Measurements from ENCODE around the gene NFYB. TPM values are rescaled to one million over a fixed set of nuclear protein-coding genes. Genes with fewer than 3 reads are reported as not detected.
"Not testable (repeated sequence)": the region's sequence is repeated elsewhere in the genome, so short reads cannot be mapped to it uniquely, and the experiment has no call there.

NFYB gene
- total RNA-seq, result 10 to 100 TPM; 24.8 to 28.5 TPM

DNA sequence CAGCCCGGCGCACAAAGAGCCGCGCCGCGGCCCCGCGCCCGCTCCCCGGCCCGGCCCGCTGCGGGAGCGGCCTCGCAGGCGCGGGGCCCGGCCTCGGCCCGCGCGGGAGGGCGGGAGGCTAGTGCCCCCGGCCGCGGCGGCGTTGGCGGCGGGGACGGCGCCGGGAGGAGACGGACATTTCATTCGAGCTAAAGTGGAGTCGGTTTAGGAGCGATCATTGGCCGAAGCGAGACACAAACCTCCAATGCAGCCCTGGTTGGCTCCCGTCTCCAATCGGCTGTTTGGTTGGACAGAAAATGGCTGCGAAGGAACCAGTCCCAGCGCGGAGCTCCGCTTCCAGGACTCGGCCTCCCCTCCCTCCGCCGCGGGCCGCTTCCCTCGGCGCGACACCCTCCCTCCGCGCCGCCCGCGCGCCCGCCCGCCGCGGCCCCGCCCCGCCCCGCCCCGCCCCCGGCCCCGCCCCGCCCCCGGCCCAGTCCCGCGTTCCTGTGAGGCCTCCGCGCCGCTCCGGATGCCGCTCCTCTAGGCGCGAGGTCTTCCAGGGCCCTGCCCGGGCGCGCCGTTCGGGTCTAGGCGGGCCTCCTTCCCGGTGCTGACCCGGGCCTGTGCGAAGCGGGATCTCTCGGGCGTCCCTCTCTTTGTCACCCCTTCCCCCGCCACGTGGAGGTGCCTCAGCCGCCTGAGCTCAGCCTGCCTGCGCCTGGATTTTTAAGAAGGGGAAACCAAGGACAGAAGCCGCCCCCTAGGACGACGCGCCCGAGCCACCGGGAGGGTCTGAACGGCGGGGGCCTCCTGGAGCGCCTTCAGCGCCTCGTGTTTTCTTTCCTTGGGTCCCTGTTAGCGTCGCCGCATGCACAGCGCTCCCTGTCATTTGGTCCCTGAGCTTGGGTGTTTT lies at the start of gene NFYB:
Gene NFYB, minus strand, starts transcription at position 309 of the 895 bp plus-strand sequence. CDS start 2,757 bp downstream, outside the sequence.
- H3K27me3 Mint-ChIP-seq, result peaks cover 18% of the 10 kb centered on the region
- peak; percentile 94 for DNase-seq
- peak; percentile 98 for ATAC-seq (ENCODE audit: low read depth)

DNA sequence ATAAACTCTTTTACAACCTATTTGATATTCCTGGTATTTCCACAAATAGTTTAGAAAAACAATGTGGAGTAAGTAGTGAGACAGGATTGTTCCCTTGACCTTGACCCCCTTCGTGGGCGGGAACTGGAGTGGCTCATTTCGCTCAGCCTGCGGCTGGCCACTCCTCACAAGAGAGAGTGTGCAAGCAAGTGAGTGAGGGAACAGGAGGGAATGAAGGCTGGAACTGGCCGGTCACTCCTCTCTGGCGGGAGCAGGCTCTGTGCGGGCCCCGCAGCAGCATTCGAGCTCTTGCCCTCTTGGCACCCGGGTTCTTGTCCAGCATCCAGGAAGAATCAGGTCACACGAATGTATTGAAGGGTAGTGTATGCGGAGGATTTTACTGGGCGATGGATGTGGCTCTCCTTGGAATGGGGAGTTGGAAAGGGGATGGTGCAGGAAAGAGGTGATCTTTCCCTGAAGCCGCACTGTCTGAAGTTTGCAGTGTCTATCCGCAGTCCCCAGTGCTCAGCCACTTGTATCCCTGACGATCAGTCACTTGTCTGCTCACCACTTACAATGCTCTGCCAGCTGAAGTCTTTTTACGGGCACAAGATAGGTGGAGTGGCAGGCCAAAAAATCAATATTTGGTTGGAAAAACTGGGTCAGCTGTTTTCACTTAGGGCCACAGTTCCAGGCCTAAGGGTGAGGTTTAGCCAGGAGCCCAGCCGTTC lies 49.6 kb upstream of the NFYB start:
- peaks cover 2% of the 10 kb centered on the region for H3K4me1 Mint-ChIP-seq
- H3K4me3 Mint-ChIP-seq, result no peak overlapping the region
- ATAC-seq (ENCODE audit: low read depth), result no peak
- peaks cover 7% of the 10 kb centered on the region for H3K9me3 Mint-ChIP-seq
- POLR2A ChIA-PET, result interaction anchor here (0.7 kb wide), 1 partner anchor 766 kb away, joined by 3 read pairs; no protein-coding TSS in a partner anchor
- no peaks in the 10 kb centered on the region for H3K27me3 Mint-ChIP-seq
- H3K36me3 Mint-ChIP-seq, result peaks cover 2% of the 10 kb centered on the region
- DNase-seq, result no peak
- no peak overlapping the region for H3K27ac Mint-ChIP-seq

More for the DNA sequence above, at the start of gene NFYB:
- H3K4me3 Mint-ChIP-seq, result peak within 1 kb of the TSS; percentile 89
- no peaks in the 10 kb centered on the region for H3K9me3 Mint-ChIP-seq
- peaks cover 14% of the 10 kb centered on the region for H3K4me1 Mint-ChIP-seq
- no peaks in the 10 kb centered on the region for H3K36me3 Mint-ChIP-seq
- peak within 1 kb of the TSS; percentile 88 for H3K27ac Mint-ChIP-seq
- POLR2A ChIA-PET, result interaction anchor here (0.6 to 3.6 kb wide), 23 partner anchors 9 to 971 kb away, joined by 3 to 28 read pairs (median 4); partner anchors contain the start of genes HCFC2, HSP90B1 and TDG

DNA sequence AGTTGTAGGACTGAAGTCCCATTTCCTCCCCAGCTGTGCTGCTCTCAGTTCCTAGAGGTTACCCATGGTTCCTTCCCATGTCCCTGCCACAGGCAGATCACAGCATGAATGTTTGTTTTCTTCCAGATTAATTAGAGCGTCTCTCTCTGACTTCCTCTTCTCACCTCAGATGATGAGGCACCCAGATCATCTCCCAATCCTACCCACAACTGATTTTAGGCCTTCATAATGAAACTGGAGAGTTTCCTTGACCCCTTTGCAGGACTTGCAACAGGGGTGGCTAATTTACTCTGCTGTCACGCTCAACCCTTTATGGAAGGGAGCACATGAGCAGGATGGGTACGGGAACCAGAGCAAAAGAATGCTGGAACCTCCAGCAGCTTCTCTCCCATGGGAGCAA lies 45.4 kb upstream of the NFYB start:
- Mint-ChIP-seq H3K27ac (no peak overlapping the region), H3K36me3 (peaks cover 2% of the 10 kb centered on the region), H3K27me3 (peaks cover 8% of the 10 kb centered on the region), H3K9me3 (peaks cover 7% of the 10 kb centered on the region), H3K4me1 (peaks cover 4% of the 10 kb centered on the region), H3K4me3 (no peak overlapping the region)
- no peak for DNase-seq
- no peak for ATAC-seq (ENCODE audit: low read depth)
- POLR2A ChIA-PET, result no interaction called here

DNA sequence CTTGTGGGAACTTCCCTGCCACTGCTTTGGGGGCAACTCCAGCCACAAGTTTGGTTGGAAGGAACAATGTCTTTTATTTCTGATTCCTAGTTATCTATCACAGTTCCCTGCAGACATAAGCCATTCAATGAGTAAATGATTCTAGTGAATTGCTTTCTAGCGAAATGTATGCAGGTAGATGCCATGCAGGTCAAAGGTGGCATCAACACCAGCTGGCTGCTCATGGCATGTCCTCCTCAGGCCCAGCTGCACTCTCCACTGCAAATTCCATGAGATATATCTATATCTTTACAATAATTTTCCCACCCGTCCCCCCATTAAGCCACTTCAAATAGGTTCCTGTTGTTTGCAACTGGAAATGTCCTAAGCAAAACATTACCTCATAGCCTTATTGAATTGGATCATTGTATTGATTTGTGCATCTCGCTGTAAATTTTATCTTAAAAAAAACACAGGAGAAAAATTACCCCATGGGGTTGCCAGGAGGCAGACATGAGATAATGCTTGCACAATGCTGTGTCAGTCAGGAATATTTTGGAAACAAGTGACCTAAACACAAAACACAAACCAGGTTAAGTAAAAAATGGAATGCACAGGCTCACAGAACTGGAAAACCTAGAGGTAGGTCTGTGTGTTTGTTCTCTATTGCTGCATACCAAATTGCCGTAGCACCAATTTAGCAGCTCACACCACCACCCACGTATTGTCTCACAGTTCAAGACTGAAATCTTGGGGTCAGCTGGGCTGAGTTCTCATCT lies 44.8 kb upstream of the NFYB start:
- Mint-ChIP-seq H3K4me3 (no peak overlapping the region), H3K9me3 (peaks cover 7% of the 10 kb centered on the region), H3K4me1 (peaks cover 9% of the 10 kb centered on the region), H3K27ac (no peak overlapping the region), H3K36me3 (peaks cover 2% of the 10 kb centered on the region), H3K27me3 (peaks cover 8% of the 10 kb centered on the region)
- no peak for DNase-seq
- POLR2A ChIA-PET, result no interaction called here
- ATAC-seq (ENCODE audit: low read depth), result no peak

DNA sequence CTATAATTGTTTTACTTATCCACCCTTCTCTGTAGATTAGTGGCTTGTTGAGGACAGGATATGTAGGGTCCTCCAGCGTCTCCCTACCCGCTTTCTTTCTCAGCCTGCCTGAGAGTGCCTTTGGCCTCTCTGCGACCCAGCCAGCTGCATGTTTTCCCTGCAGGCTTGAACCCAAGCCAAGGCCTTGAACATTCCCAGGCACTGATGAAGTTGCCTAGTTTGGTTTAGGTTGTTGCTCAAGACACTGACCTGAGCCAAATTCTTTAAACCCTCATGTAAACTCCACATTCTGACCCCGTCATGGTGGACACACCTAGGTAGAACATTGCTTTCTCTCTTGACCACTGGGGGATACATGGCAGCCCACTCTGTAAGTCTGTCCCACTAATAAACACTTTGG lies 44.1 kb upstream of the NFYB start:
- Mint-ChIP-seq H3K36me3 (peaks cover 2% of the 10 kb centered on the region), H3K27me3 (peaks cover 8% of the 10 kb centered on the region), H3K27ac (peak overlapping the region; percentile 9), H3K4me3 (no peak overlapping the region), H3K4me1 (peaks cover 16% of the 10 kb centered on the region), H3K9me3 (peaks cover 7% of the 10 kb centered on the region)
- POLR2A ChIA-PET, result interaction anchor here (0.7 kb wide), 1 partner anchor 247 kb away, joined by 3 read pairs; no protein-coding TSS in a partner anchor
- ATAC-seq (ENCODE audit: low read depth), result no peak
- DNase-seq, result no peak

DNA sequence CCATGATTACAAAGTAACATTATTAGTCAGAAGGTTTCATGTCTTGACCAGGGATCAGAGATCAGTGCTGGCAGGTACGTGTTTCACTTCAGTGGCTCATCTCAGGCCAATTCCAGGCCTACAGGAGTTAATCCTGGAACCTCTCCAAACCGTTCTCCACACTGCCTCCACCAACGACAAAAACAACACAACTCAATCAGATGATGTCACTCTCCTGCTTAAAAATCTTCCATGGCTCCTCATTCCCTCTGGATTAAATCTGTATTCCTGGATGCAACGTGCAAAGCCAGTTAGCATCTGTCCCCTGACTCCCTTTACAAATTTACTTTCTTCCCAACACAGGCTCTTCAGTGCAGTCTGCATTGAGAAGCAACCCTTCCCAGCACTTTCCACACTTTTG lies 43.3 kb upstream of the NFYB start:
- peaks cover 8% of the 10 kb centered on the region for H3K27me3 Mint-ChIP-seq
- DNase-seq, result no peak
- no peak overlapping the region for H3K4me3 Mint-ChIP-seq
- no peak for ATAC-seq (ENCODE audit: low read depth)
- peaks cover 20% of the 10 kb centered on the region for H3K4me1 Mint-ChIP-seq
- no peak overlapping the region for H3K27ac Mint-ChIP-seq
- POLR2A ChIA-PET, result no interaction called here
- H3K36me3 Mint-ChIP-seq, result peaks cover 2% of the 10 kb centered on the region
- H3K9me3 Mint-ChIP-seq, result peaks cover 7% of the 10 kb centered on the region

DNA sequence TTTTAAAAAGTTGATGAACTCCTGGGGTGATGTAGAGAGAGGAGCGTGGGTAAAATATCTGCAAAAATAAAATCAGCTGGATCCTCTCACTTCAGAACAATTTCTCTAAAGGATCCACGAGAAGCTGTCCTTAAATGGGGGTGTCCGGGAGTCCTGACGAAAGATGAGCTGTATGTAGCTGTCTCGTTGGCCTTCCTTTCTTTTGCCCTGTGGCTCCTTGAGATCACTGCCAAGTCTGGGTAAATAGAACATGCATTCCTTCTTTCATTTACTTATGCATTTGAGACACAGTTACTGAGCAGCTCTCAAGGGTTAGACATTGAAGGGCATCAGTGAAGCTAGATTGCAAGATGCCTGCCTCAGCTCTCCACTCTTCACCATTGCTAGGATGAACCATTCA lies 42.4 kb upstream of the NFYB start:
- ATAC-seq (ENCODE audit: low read depth), result no peak
- Mint-ChIP-seq H3K4me3 (no peak overlapping the region), H3K4me1 (peaks cover 21% of the 10 kb centered on the region), H3K9me3 (peaks cover 6% of the 10 kb centered on the region), H3K27ac (no peak overlapping the region), H3K36me3 (peaks cover 1% of the 10 kb centered on the region), H3K27me3 (peaks cover 8% of the 10 kb centered on the region)
- POLR2A ChIA-PET, result no interaction called here
- no peak for DNase-seq

DNA sequence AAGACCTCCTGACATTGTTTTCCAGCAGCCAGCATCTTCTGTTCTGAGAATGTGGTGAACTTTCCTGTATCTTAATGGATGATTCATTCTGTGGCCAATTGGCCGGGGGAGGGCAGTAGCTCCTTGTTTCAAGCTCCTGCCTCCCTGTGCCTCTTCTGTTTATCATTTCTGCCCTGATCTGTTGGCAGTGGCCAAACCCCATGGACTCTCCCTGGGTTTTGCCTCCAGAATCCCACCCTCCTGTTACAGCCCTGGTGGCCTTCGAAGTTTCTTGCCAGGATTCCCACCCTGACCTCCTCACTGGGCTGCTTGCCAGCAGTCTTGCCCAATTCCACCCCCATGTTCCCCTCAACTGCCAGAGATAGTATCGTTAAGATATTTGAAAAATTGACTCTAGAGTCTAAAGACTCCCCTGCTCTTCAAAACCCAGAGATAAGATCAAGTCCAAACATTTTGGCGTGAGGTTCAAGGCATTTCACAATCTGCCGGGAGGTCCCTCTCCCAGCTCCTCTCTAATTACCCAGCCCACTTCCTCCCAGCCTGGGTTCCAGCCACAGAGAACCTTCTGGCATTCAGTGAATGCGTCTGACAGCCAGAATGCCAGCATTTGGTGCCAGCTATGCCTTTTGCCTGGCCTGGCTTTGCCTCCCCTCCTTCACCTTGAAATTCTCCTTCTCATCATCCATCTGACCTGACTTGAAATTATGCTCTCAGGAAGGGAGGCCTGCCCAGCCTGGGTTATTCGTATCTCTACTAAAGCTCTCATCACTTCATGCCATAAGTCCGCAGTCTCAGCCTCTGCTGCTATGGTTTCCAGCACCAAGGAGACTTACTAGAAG lies 39.9 kb upstream of the NFYB start:
- ATAC-seq (ENCODE audit: low read depth) (peak; percentile 67), DNase-seq (no peak)
- Mint-ChIP-seq H3K4me1 (peaks cover 21% of the 10 kb centered on the region), H3K4me3 (peak overlapping the region; percentile 1), H3K36me3 (no peaks in the 10 kb centered on the region), H3K27ac (no peak overlapping the region), H3K27me3 (peaks cover 8% of the 10 kb centered on the region), H3K9me3 (no peaks in the 10 kb centered on the region)
- POLR2A ChIA-PET, result no interaction called here

DNA sequence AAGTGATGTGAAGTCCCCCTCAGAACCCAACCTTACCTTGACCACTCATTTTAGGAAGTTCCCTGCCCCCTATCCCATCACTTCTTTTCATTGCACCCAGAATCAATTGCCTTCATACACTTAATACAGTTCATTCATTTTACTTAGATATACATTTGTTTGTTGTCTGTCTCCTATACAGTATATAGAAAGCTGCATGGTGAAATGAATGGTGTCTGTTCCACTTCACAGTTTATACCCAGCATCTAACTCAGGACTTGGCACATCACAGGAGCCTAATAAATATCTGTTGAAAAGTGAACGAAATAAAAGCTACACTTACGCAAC lies 39.3 kb upstream of the NFYB start:
- Mint-ChIP-seq H3K9me3 (no peaks in the 10 kb centered on the region), H3K4me1 (peaks cover 21% of the 10 kb centered on the region), H3K36me3 (no peaks in the 10 kb centered on the region), H3K4me3 (peak overlapping the region; percentile 1), H3K27me3 (peaks cover 7% of the 10 kb centered on the region), H3K27ac (no peak overlapping the region)
- POLR2A ChIA-PET, result interaction anchor here (0.6 kb wide), 1 partner anchor 109 kb away, joined by 3 read pairs; no protein-coding TSS in a partner anchor
- DNase-seq, result no peak
- ATAC-seq (ENCODE audit: low read depth), result no peak

DNA sequence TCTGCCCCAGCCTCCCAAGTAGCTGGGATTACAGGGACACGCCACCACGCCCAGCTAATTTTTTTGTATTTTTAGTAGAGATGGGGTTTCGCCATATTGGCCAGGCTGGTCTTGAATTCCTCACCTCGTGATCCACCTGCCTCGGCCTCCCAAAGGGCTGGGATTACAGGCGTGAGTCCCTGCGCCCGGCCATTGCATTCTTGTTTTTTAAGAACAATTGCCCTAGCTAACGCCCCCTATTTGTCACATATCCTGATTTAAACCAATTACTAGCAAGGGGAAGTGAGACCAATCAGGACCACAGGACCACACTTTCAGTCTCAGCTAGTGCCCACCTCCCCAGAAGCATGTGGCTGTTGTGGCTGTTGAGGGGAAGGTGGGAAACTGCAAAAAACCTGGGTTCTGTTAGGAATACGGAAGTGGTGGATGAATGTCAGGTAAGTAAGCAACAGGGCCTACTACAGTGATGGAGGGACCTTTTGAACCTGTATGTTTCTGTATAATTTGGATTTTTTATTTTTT lies 37.8 kb upstream of the NFYB start:
- POLR2A ChIA-PET, result no interaction called here
- no peak overlapping the region for H3K27ac Mint-ChIP-seq
- H3K4me1 Mint-ChIP-seq, result peaks cover 21% of the 10 kb centered on the region
- ATAC-seq (ENCODE audit: low read depth) (no peak), DNase-seq (no peak)
- peaks cover 4% of the 10 kb centered on the region for H3K27me3 Mint-ChIP-seq
- H3K9me3 Mint-ChIP-seq, result no peaks in the 10 kb centered on the region
- no peaks in the 10 kb centered on the region for H3K36me3 Mint-ChIP-seq
- H3K4me3 Mint-ChIP-seq, result no peak overlapping the region

DNA sequence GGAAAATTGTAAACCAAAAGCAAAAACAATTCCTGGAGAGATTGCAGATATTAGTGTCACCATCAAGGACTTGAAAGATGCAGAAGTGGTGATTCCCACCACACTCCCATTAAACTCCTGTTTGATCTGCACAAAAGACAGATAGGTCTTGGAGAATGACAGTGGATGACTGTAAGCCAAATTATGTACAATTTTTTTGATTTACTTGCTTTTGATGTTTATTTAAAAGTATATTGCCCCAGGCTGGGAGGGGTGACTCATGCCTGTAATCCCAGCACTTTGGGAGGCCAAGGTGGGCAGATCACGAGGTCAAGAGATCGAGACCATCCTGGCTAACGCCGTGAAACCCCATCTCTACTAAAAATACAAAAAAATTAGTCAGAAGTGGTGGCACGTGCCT lies 35.8 kb upstream of the NFYB start:
- H3K27ac Mint-ChIP-seq; H3K27me3 Mint-ChIP-seq; H3K9me3 Mint-ChIP-seq; H3K36me3 Mint-ChIP-seq; ATAC-seq (ENCODE audit: low read depth); DNase-seq; POLR2A ChIA-PET; H3K4me3 Mint-ChIP-seq: not testable (repeated sequence)
- peaks cover 21% of the 10 kb centered on the region for H3K4me1 Mint-ChIP-seq

DNA sequence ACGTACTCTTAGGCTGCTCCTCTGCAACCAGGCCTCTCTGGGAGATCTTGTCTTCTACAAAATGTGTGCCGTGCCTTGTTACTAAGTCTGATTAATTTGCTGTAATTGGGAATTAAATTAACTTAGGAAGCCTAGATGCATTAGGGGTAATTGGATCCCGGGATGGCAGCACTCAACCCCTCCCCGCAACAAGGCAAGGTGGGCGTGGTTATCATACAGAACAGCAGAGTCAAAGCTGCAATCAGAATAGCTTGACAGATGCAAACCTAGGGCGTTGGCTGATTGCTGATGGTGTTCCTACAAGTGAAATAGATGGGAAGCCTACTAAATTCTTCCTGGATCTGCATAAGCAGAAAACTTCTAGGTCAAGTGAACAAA lies 34.5 kb upstream of the NFYB start:
- peaks cover 8% of the 10 kb centered on the region for H3K27me3 Mint-ChIP-seq
- no peaks in the 10 kb centered on the region for H3K36me3 Mint-ChIP-seq
- H3K27ac Mint-ChIP-seq, result no peak overlapping the region
- ATAC-seq (ENCODE audit: low read depth) (no peak), DNase-seq (no peak)
- H3K4me3 Mint-ChIP-seq, result no peak overlapping the region
- no peaks in the 10 kb centered on the region for H3K9me3 Mint-ChIP-seq
- POLR2A ChIA-PET, result no interaction called here
- H3K4me1 Mint-ChIP-seq, result peaks cover 12% of the 10 kb centered on the region

Measured in activated naive CD8-positive, alpha-beta T cell treated with anti-CD3 and anti-CD28 coated beads, Interleukin-2, amount 10 ng/mL, durations not matched to agents 7 days and 5 days (primary cell).